Neural cell (in vitro differentiated cells): ENCODE measurements around the gene ENPEP. TPM values are rescaled to one million over a fixed set of nuclear protein-coding genes. Genes with fewer than 3 reads are reported as not detected.

Experiments
- H2AFZ ChIP-seq: fragments of 200-600, 300-800 bp; sonication (generic), shearing (Covaris generic); 2 replicates; pipeline ENCODE4 v1.6.0; 2014; ENCODE audit warnings: low read depth, mild to moderate bottlenecking, antibody characterized with exemption, low read length, moderate library complexity
- H3F3A ChIP-seq: fragments of 200-600 bp; shearing (Covaris generic); 2 replicates; pipeline ENCODE4 v1.6.1; 2016; ENCODE audit warnings: mild to moderate bottlenecking, moderate library complexity, mixed read lengths, antibody characterized with exemption, low read length; ENCODE audit not compliant: insufficient read depth, poor library complexity, severe bottlenecking
- H3K27ac ChIP-seq: fragments of 200-600, 300-800 bp; sonication (generic), shearing (Covaris generic); 2 replicates; pipeline ENCODE4 v1.5.1; 2014; ENCODE audit warnings: mild to moderate bottlenecking, low read length, moderate library complexity
- H3K27me3 ChIP-seq: fragments of 300-800, 200-600 bp; sonication (generic), shearing (Covaris generic); 2 replicates; pipeline ENCODE4 v1.6.0; 2014; ENCODE audit warnings: mild to moderate bottlenecking, low read depth, low read length, moderate library complexity; ENCODE audit not compliant: insufficient read depth
- H3K36me3 ChIP-seq: fragments of 300-800, 200-600 bp; sonication (generic), shearing (Covaris generic); 2 replicates; pipeline ENCODE4 v1.5.1; 2014; ENCODE audit warnings: mild to moderate bottlenecking, antibody characterized with exemption, low read length, moderate library complexity; ENCODE audit not compliant: insufficient read depth
- H3K4me2 ChIP-seq: fragments of 300-800, 200-600 bp; sonication (generic), shearing (Covaris generic); 2 replicates; pipeline ENCODE4 v1.6.0; 2014; ENCODE audit warnings: mild to moderate bottlenecking, low read length
- H3K4me3 ChIP-seq: fragments of 300-800, 200-600 bp; sonication (generic), shearing (Covaris generic); 2 replicates; pipeline ENCODE4 v1.5.1; 2014; ENCODE audit warnings: mild to moderate bottlenecking, low read length, moderate library complexity
- H3K79me2 ChIP-seq: fragments of 200-600 bp; shearing (Covaris generic); replicated peaks from 2 replicates; pipeline ENCODE4 v1.6.0; 2014; ENCODE audit warnings: mild to moderate bottlenecking, low read length, moderate library complexity; ENCODE audit not compliant: insufficient read depth
- H3K9ac ChIP-seq: fragments of 300-800, 200-600 bp; sonication (generic), shearing (Covaris generic); 2 replicates; pipeline ENCODE4 v1.6.1; 2016; ENCODE audit warnings: mild to moderate bottlenecking, low read length, mixed read lengths
- H3K9me2 ChIP-seq: fragments of 200-600 bp; shearing (Covaris generic); 2 replicates; pipeline ENCODE4 v1.6.1; 2016; ENCODE audit warnings: mild to moderate bottlenecking, low read length, mixed read lengths; ENCODE audit not compliant: insufficient read depth
- H3K9me3 ChIP-seq: fragments of 200-600, 300-800 bp; sonication (generic), shearing (Covaris generic); 2 replicates; pipeline ENCODE4 v1.6.1; 2016; ENCODE audit warnings: mild to moderate bottlenecking, mixed run types, low read length, moderate library complexity, mixed read lengths
- H4K20me1 ChIP-seq: fragments of 200-600 bp; shearing (Covaris generic); 2 replicates; pipeline ENCODE4 v1.6.1; 2016; ENCODE audit warnings: mild to moderate bottlenecking, mixed run types; ENCODE audit not compliant: insufficient read depth
- CTCF ChIP-seq: fragments of 450-650 bp; IDR thresholded peaks from 2 replicates; pipeline ENCODE4 v1.5.1; 2014; ENCODE audit warnings: antibody characterized with exemption, mild to moderate bottlenecking, moderate library complexity; ENCODE audit not compliant: poor library complexity, severe bottlenecking
- EP300 ChIP-seq: fragments of 450-650 bp; conservative IDR thresholded peaks from 2 replicates; pipeline ENCODE4 v1.6.1; 2014; ENCODE audit warnings: antibody characterized with exemption, mild to moderate bottlenecking, moderate library complexity; ENCODE audit not compliant: poor library complexity, severe bottlenecking
- EZH2 ChIP-seq: fragments of 200-600, 300-800 bp; shearing (Covaris generic), sonication (generic); IDR thresholded peaks from 2 replicates; pipeline ENCODE4 v1.6.1; 2014; ENCODE audit warnings: antibody characterized with exemption, low read length, borderline replicate concordance, mild to moderate bottlenecking; ENCODE audit not compliant: insufficient read depth, poor library complexity, severe bottlenecking
- MXI1 ChIP-seq: fragments of 450-650 bp; conservative IDR thresholded peaks from 2 replicates; pipeline ENCODE4 v1.6.1; 2014; ENCODE audit warnings: antibody characterized with exemption, mild to moderate bottlenecking; ENCODE audit not compliant: poor library complexity, severe bottlenecking
- POLR2AphosphoS5 ChIP-seq: IDR thresholded peaks from 2 replicates; pipeline ENCODE4 v1.6.1; 2012
- RAD21 ChIP-seq: fragments of 450-650 bp; conservative IDR thresholded peaks from 2 replicates; pipeline ENCODE4 v1.6.1; 2014; ENCODE audit warnings: antibody characterized with exemption, mild to moderate bottlenecking, moderate library complexity
- REST ChIP-seq: IDR thresholded peaks from 2 replicates; pipeline ENCODE4 v1.6.1; 2012; ENCODE audit warnings: borderline replicate concordance
- SMC3 ChIP-seq: fragments of 450-650 bp; conservative IDR thresholded peaks from 2 replicates; pipeline ENCODE4 v1.6.1; 2014; ENCODE audit warnings: antibody characterized with exemption, mild to moderate bottlenecking, moderate library complexity; ENCODE audit not compliant: poor library complexity
- TAF1 ChIP-seq: IDR thresholded peaks from 2 replicates; pipeline ENCODE4 v1.6.1; 2012; ENCODE audit warnings: low read depth
- polyA plus RNA-seq: library from polyadenylated mRNA; depleted of rRNA; stranded (reverse); fragments of >200 nt; gene quantifications from 2 replicates; pipeline ENCODE4 v1.2.3, GENCODE V29; 2014

Gene ENPEP
- polyA plus RNA-seq, 1 donor from 2014 or later, result 0.06 TPM

DNA sequence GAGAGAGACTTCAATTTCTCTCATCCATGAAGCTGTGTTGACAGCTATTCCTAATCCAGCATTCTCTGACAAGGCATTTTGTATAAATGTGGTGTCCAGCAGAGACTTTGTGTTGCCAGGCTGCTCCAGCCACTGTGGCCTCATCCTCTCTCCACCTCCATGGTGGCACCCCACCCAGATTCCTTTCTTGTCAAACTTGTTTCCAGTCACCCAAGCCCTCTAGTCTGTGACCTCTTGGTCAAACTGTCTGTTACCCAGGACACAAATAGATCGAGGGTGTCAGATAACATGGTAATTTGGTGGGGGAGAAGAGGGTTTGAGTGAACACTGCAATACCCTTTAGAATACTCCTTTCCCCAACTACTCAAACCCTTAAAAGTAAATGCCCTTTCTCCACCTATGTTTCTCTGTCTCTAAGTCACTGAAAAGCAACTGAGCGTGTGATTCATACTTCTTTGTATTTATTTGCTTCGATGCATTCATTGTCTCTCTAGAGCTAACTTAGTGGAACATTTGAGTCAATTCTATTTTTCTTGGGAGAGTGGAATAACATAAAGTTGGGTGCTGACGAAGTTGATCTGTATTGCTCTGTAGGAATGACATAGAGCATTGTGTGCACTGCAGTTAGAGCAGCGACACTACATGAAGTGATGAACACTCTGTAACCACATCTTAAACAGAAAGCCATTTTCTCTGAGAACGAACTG is 133.2 kb downstream of the ENPEP start:
- no peaks in the 10 kb centered on the region for H3K9me3 ChIP-seq
- no peaks in the 10 kb centered on the region for H3K9me2 ChIP-seq
- no peaks in the 10 kb centered on the region for H4K20me1 ChIP-seq
- H2AFZ ChIP-seq, result no peak overlapping the region
- H3K4me3 ChIP-seq, result no peak overlapping the region
- TF ChIP-seq SMC3 (no peak), POLR2AphosphoS5 (no peak), CTCF (no peak), EZH2 (no peak), EP300 (no peak), REST (no peak), RAD21 (no peak), MXI1 (no peak), TAF1 (no peak)
- H3K9ac ChIP-seq, result no peak overlapping the region
- H3F3A ChIP-seq, result no peaks in the 10 kb centered on the region
- no peaks in the 10 kb centered on the region for H3K79me2 ChIP-seq
- H3K27me3 ChIP-seq, result peaks cover 68% of the 10 kb centered on the region
- H3K36me3 ChIP-seq, result no peaks in the 10 kb centered on the region
- no peak overlapping the region for H3K27ac ChIP-seq
- no peak overlapping the region for H3K4me2 ChIP-seq

DNA sequence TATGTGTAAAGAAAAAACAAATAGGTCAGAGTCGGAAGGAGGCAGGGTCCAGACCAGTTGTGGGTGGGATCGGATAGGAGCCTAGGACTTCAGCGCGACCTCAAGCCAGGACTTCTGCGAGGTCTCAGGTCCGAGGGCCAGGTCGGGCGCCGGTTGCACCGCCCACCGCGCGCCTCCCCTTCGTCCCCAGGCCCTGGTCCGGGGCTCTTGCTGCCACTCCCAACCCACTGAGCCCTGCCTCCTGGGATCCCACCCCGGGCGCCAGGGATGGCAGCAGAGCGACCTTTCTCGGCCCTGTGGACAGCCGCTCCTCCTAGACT is 134.6 kb downstream of the ENPEP start:
- Histone ChIP-seq H3F3A (no peaks in the 10 kb centered on the region), H3K27me3 (peaks cover 82% of the 10 kb centered on the region), H3K36me3 (no peaks in the 10 kb centered on the region), H2AFZ (no peak overlapping the region), H3K9me3 (no peaks in the 10 kb centered on the region), H3K9ac (no peak overlapping the region), H3K9me2 (no peaks in the 10 kb centered on the region), H3K27ac (no peak overlapping the region), H4K20me1 (no peaks in the 10 kb centered on the region), H3K4me3 (no peak overlapping the region), H3K79me2 (no peaks in the 10 kb centered on the region), H3K4me2 (no peak overlapping the region)
- TF ChIP-seq EZH2, result no peak
- no peak for TF ChIP-seq SMC3
- TF ChIP-seq CTCF, result no peak
- no peak for TF ChIP-seq REST
- TF ChIP-seq POLR2AphosphoS5, result no peak
- no peak for TF ChIP-seq MXI1
- no peak for TF ChIP-seq EP300
